A549 treated with AZD9567 at 1 μM for 4 hours (cell line): ENCODE results near the gene ESF1. TPM values are rescaled to one million over a fixed set of nuclear protein-coding genes. Genes with fewer than 3 reads are reported as not detected.

Source experiments
- total RNA-seq: library from RNA; stranded (reverse); fragments of 200-300 nt; extraction: Qiagen RNA extraction; gene quantifications from 5 replicates; pipeline ENCODE4 v1.2.3, GENCODE V29; 2022; ENCODE audit not compliant: insufficient read depth

ESF1 gene, protein sequence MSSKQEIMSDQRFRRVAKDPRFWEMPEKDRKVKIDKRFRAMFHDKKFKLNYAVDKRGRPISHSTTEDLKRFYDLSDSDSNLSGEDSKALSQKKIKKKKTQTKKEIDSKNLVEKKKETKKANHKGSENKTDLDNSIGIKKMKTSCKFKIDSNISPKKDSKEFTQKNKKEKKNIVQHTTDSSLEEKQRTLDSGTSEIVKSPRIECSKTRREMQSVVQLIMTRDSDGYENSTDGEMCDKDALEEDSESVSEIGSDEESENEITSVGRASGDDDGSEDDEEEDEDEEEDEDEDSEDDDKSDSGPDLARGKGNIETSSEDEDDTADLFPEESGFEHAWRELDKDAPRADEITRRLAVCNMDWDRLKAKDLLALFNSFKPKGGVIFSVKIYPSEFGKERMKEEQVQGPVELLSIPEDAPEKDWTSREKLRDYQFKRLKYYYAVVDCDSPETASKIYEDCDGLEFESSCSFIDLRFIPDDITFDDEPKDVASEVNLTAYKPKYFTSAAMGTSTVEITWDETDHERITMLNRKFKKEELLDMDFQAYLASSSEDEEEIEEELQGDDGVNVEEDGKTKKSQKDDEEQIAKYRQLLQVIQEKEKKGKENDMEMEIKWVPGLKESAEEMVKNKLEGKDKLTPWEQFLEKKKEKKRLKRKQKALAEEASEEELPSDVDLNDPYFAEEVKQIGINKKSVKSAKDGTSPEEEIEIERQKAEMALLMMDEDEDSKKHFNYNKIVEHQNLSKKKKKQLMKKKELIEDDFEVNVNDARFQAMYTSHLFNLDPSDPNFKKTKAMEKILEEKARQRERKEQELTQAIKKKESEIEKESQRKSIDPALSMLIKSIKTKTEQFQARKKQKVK
- 21.0 to 28.4 TPM (median 22.4 TPM) in 5 replicates for total RNA-seq

DNA sequence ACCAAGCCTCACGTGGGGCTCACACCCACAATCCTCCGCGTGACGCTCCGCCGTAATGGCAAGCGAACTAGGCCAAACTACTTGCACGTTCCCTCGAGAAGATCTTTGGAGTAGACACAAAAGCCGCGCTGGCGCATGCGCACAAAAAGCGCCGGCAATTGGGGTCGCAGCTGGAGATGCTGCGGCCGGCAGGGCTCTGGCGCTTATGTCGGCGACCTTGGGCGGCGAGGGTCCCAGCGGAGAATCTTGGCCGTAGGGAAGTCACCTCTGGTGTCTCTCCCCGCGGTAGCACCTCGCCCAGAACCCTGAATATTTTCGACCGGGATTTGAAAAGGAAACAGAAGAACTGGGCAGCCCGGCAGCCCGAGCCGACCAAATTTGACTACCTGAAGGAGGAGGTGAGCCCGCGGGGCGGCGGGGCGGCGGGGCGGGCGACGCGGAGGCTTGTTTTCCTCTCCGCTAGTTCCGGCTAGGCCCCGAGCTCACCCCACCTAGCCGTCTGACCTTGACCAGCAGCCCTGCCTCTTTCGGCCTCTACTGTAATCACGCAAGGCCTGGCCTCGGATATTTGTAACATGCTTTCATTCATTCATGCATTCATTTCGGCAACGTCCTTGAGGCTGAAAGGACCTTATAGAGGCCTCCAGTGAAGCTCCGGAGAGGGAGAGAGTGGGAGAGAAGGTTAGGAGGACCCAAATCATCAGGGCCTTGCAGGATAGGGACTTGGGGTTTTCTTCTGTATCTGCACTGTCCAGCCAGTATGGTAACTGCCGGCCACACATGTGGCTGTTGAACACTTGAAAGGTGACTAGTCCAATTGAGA lies at the start of gene ESF1, which contains the start of gene NDUFAF5:
ESF1 (minus strand) TSS at position 27 of the 823 bp plus-strand sequence. CDS start 1,779 bp downstream, outside the sequence.
NDUFAF5 (plus strand) TSS at position 136 of the 823 bp plus-strand sequence; CDS start at position 177, 41 bp downstream.

Other genes starting within 250 kb of the ESF1 start
- gene TASP1, start 146.0 kb downstream of the ESF1 start, total RNA-seq, result 8.5 to 11.2 TPM (median 11.0 TPM) in 5 replicates
- gene NDUFAF5, start 109 bp upstream of the ESF1 start, total RNA-seq, result 30.6 to 40.5 TPM (median 32.8 TPM) in 5 replicates
- gene SEL1L2, start 205.7 kb upstream of the ESF1 start, total RNA-seq, result not detected in 5 replicates
- 0.48 to 0.61 TPM (median 0.54 TPM) in 4 of 5 replicates, not detected in the other for gene MACROD2, start 210.6 kb upstream of the ESF1 start, total RNA-seq